Activated T-helper 9 cell treated with anti-CD3 and anti-CD28 coated beads, Interleukin-2, amount 50 U/mL, for 16 hours (primary cell): Measurements from ENCODE around the gene DLEC1.
A peak's percentile ranks its signal among the peaks of the same experiment; 100 is the strongest.
"Not testable (repeated sequence)": the region's sequence is repeated elsewhere in the genome, so short reads cannot be mapped to it uniquely, and the experiment has no call there.

ENCODE experiments used
- DNase-seq: peaks from one replicate; pipeline ENCODE4 v3.0.0-alpha.2; 2020; ENCODE audit warnings: low read depth

Gene DLEC1

DNA sequence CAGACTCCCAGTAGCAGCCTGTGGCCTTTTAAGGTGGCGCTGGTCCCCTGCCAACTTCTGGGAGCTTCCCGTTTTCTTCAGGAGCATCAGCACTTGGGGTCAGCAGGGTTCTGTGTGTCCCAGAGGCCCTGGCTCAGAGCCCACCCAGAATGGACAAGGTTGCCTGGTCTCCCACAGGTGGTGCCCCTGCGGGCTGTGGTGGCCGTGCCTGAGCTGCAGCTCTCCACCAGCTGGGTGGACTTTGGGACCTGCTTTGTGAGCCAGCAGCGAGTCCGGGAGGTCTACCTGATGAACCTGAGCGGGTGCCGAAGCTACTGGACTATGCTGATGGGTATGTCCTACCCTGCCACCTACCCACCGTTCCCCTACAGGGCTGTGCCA lies 82.4 kb downstream of the DLEC1 start:
- no peak for DNase-seq

DNA sequence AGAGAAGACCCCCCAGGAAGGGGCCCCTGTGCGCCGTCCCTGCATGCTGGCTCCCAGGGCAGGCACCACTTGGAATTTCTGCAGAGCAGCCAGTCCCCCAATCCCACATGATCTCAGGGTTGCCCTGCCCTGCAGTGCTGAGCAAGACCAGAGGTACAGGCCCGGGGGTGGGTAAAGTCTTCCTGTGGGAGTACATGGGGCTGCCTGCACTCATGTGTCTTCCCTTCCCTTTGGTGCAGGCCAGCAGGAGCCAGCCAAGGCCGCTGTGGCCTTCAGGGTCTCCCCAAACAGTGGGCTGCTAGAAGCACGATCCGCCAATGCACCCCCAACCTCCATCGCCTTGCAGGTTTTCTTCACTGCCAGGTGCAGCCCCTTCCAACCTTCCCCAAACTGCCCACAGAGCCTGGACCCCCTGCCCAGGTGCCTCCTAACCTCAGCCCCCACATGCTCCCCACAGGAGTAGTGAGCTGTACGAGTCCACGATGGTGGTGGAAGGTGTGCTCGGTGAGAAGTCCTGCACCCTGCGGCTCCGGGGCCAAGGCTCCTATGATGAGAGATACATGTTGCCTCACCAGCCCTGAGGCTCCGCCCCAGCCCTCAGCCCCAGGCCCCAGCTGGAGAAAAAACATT lies 82.9 kb downstream of the DLEC1 start:
- no peak for DNase-seq

DNA sequence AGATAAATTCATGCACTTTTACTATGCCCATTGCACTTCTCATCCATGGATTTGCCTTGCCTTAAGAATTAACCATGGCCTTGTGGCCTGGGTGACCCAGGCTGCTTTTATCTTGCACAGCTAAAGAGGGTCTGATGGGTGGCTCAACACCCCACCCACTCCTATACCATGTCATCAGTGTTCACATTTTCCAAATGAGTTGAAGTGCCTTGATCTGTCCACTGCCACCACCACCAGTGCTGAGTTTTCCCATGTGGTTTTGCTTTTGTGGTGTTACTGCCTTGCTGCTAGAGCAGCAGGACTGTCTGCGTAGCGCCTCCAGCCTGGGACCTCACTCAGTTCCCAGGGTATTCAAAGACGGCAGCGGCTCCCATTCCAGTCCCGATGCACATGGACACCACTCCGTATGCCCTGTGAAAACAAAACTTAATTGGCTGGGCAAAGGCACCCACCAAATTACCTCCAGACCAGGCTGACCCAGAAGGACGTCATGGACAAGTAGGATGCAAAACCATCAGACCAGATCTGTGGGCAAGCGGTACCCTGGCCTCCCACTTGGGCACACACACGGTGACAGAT lies 83.8 kb downstream of the DLEC1 start:
- no peak for DNase-seq

DNA sequence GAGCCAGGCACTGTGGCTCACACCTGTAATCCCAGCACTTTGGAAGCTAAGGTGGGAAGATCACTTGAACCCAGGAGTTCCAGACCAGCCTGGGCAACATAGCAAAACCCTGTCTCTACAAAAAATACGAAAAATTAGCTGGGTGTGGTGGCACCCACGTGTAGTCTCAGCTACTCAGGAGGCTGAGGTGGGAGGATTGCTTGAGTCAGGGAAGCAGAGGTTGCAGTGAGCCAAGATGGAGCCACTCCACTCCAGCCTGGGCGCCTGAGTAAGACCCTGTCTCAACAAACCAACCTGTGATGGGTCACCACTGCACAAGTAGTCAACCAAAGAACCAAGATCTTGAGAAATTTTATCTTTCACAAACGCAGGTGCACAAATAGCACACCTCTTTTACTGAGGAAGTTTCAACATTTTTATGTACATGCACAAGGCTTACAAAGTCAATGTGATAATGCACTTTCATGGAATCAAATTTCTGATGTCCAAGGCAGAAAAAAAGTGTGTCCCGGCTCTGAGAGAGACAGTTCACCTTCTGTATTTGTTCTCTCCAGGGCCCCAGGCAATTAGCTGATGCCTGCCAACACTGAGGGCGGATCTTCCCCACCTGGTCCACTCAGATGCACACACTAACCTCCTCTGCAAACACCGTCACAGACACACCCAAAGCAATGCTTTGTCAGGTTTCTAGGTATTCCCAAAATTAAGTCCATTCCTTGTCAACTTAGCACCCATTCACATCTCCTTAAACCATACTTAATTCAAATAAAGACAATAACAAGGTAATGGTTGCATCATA lies 85.5 kb downstream of the DLEC1 start:
- DNase-seq = no peak

DNA sequence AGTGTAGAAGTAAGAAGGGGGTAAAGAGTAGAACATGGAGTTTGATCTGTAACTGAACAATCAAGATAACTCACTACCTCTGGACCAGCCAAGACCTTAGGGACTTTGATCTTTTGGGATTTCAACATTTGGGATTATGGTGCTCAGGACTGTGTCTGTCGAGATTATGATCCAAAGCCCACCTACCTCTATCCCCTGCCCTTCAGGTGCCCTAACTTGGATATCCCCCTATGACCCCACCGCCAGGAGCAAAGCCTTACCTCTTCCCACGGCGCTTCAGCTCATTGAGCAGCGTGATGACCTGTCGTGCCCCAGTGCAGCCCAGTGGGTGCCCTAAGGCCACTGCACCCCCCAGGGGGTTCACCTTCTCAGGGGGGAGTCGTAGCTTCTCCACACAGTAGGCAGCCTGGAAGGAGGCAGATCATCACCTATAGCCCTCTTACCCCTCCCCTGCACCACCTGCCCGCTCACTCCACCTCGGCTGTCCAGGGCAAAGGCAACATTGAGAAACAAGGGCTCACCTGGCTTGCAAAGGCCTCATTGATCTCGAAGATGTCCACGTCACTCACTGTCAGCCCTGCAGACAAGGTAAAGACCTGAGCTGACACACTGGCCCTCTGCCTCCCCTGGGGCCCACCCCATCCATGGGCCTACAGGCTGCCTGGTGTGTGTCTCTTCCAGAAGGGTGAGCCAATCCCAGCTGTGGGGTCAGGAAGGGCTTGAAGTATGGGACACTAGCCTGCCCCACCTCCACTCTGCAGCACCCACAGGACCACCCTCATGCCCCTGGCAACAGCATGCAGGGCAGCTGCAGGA lies 86.5 kb downstream of the DLEC1 start:
- no peak for DNase-seq

DNA sequence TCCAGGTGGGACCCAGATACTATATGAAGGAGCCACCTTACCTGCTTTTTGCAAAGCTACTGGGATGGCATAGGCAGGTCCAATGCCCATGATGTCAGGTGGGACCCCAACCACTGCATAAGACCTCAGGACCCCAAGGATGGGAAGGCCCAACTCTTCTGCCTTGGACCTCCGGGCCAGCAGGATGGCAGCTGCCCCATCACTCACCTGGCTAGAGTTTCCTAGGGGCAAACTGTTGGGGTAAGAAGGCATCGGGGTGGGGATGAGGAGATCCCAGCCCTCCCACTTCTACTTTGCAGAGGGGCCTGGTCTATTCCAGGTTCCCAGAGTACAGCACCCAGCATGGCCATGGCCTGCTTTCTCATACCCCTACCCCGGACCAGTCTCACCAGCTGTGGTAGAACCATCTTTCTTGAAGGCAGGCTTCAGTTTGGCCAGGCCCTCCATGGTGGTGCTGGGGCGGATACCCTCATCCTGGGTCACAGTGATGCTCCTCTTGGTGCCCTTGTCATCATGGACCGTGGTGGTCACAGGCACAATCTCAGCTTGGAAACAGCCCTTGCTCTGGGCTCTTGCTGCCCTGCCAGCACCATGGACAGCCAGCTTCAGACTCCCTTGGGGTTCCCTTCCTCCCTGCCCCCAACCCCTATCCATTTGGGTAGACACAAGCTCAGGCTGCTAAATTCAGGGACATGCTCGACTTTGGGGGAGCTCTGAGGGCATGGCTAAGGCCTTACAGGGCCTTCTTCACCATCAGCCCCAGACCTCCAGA lies 87.3 kb downstream of the DLEC1 start:
- DNase-seq = no peak

DNA sequence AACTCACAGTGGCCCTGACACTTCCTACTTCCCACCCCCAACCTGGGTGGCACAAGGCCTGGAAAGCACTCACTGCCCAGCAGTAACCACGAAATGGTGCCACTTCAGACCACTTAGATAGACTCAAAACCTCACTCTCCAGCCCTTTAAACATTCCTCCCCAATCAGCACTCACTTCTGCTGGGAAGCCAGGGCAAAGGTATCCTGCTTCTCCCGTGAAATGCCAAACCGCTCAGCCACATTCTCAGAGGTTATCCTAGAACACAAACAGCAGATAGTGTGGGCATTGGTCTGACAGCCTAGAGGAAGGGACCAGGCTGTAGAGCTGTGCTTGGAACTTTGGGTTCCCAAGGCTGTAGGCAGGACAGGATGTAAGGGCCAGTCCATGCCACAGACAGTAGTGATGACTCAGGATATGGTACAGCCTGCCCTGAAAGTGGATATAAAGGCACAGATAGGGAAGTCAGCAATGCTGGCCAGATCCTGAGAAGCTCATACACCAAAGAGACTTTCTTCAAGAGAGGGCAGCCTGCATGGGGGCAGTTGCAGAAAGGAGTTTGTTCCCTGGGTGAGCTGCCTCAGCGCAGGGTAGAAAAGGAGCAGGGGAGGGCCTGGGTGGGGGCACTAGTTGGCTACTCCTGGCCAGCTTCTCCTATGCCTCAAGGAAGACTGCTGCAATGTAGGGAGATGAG lies 88.7 kb downstream of the DLEC1 start:
- DNase-seq = no peak

DNA sequence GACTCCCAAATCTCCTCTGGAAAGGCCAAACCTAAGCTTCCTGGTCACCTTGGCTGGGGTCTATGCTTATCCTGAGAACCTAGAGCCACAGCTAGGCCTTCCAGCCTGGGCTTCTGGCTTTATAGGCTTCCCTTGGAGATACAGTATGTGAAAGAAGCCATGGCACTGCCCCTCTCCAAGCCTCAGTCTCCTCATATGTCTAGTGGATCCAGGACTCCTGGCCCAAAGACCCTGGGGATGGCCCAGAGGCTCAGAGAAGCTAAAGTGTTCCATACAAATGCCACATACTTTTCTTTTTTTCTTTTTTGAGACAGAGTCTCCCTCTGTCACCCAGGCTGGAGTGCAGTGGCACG lies 89.3 kb downstream of the DLEC1 start:
- no peak for DNase-seq

DNA sequence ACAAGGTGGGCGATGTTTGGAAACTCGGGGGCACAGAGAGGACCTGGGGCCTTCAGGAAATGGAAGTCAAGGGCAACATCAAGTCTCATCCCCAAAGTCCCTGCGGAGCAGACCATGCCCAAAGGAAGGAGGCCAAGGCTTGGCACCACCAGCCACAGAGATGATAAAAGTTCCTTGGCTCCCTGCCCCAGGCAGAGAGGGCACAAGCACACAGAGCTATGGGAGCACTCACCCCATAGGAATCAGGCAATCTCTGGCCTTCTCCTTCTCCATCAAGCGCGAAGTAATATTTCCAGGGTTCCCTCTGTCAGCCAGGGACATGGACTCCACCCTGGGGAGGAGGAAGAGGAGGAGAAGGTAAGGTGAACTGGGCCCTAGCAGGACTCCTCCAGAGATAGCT lies 90.0 kb downstream of the DLEC1 start:
- no peak for DNase-seq

DNA sequence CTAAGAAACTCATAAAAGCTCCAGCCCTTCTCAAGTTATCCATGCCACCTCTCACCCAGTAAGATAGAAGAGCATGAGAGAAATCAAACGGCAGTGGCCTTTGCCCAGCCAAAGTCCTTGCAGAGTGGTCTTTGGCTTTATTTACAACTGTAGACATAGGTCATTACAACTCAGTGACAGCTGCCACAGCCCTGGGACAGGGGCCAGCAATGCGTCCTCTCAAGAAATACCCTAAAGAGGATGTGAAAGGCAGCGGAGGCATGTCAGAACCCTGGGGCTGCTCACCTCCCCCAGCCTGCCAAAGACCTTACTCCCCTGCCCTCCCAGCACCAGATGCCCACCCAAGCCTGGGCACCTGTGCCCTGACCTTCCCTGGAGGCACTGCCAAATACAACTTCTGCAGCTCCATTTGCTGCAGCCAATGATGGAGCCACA lies 91.6 kb downstream of the DLEC1 start:
- DNase-seq = no peak

DNA sequence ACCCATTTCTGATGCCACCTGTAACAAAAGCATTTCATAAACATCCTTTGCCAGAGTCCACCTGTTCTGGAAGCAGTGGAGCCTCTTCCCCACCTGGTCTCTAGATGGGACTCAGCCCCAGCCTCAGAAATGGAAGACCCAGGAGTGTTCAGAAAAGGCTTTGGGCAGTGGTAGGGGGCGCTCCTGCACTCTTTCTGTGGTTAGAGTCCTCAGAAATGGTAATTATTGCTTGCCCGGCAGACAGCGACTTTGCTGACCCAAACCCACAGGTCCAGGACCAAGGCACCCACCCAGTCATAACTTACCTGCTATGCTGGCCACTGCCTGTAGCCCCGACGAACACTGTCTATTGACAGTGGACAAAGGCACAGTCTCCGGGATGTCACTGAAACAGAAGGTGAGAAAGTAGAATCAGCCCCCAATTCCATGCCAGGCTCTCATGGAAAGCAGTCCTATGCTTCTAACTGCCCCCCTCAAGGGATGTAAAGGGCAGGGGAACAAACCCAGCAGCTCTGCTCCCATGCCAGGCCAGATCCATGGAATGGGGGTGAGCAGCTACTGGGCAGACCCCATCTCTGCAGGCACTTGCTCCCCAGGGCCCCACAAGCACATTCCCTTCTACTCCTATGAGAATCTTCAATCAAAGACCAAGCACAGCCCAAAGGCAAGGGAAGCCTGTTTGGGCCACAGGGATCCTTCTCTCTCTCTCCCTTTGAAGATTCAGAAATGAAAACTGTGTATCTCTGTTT lies 92.8 kb downstream of the DLEC1 start:
- no peak for DNase-seq

DNA sequence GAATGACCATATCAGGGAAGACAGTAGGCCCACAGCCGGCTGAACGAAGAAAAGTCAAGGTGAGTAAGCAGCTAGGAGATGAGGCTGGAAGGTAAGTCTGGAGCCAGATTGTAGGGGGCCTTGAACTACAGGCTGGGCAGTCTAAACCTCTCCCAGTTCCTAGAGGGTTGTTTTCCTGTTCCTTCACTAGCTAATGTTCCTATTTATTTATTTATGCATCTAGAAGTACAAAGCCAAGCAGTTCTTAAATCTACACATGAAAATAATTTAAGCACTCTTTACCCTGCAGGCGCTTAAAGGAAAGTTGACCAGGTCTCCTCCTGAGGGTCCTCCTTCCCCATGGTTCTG lies 94.2 kb downstream of the DLEC1 start:
- DNase-seq = no peak

DNA sequence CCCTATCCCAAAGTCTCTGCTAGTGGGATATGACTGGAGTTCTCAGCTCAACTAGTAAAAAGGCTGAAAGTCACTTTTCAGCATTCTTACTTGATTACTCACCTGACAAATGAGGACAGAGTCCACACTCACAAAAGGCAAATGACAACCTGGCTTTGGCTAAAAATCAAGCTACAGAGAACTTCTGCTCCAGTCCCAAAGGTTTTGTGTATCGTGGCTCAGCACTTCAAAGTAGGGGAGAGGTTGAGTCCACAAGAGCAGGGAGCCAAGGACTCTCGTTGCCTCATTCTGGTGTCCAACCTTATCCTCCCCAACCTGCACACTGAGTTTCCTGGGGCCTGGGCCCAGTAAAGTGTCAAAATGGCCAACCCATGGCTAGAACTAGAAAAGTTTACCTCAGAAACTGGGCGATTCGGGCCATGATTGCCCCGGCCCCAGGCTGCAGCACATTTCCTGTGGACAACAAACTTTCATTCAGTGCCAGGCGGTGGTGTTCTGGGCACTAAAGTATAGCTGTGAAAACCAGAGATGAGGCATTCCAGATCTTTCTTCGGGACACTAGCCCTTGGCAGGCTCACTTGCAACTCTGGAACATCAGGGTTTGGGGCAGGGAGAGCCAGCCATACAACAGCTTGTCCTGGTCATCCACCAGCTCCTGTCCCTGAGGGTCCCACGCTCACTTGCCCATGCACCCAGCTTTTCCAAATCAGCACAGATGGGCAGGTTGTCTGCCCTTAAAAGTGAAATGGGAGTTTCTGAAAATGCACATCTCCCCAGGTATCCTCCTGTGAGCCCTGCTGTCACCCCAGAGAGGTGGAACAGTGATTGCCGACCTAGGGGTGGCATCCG lies 94.8 kb downstream of the DLEC1 start:
- no peak for DNase-seq

DNA sequence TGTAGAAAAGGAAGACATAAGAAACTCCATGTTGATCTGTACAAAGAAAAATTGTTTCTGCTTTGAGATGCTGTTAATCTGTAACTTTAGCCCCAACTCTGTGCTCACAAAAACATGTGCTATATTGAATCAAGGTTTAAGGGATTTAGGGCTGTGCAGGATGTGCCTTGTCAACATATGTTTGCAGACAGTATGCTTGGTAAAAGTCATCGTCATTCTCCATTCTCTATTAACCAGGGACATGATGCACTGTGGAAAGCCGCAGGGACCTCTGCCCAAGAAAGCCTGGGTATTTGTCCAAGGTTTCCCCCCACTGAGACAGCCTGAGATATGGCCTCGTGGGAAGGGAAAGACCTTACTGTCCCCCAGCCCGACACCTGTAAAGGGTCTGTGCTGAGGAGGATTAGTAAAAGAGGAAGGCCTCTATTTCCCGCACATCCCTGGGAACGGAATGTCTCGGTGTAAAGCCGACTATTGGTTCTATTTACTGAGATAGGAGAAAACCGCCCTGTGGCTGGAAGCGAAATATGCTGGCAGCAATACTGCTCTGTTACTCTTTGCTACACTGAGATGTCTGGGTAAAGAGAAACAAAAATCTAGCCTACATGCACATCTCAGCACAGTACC lies 95.6 kb downstream of the DLEC1 start:
- DNase-seq = not testable (repeated sequence)

DNA sequence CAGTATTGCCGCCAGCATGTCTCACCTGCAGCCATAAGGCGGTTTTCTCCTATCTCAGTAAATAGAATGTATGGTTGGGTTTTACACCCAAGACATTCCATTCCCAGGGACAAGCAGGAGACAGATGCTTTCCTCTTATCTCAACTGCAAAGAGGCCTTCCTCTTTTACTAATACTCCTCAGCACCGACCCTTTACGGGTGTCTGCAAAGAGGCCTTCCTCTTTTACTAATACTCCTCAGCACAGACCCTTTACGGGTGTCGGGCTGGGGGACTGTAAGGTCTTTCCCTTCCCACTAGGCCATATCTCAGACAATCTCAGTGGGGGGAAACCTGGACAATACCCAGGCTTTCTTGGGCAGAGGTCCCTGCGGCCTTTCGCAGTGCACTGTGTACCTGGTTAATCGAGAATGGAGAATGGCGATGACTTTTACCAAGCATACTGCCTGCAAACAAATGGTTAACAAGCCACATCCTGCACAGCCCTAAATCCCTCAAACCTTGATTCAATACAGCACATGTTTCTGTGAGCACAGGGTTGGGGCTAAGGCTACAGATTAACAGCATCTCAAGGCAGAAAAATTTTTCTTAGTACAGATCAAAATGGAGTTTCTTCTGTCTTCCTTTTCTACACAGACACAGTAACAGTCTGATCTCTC lies 96.7 kb downstream of the DLEC1 start:
- not testable (repeated sequence) for DNase-seq

DNA sequence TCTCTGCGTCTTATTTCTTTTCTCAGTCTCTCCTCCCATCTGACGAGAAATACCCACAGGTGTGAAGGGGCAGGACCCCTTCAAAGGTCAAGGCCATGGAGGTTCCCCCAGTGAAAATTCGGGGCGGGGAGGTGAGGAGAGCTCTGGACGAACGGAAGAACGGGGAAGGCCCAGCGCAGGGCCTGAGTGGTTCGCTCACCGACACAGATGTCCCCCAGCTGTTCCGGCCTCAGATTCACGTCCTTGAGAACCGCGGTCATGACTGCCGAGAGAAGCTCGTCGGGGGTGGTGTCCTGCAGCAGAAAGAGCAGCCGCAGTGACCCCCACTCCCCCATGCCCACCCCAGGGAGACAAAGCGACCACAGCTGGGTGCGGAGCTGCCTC lies 97.4 kb downstream of the DLEC1 start:
- no peak for DNase-seq

DNA sequence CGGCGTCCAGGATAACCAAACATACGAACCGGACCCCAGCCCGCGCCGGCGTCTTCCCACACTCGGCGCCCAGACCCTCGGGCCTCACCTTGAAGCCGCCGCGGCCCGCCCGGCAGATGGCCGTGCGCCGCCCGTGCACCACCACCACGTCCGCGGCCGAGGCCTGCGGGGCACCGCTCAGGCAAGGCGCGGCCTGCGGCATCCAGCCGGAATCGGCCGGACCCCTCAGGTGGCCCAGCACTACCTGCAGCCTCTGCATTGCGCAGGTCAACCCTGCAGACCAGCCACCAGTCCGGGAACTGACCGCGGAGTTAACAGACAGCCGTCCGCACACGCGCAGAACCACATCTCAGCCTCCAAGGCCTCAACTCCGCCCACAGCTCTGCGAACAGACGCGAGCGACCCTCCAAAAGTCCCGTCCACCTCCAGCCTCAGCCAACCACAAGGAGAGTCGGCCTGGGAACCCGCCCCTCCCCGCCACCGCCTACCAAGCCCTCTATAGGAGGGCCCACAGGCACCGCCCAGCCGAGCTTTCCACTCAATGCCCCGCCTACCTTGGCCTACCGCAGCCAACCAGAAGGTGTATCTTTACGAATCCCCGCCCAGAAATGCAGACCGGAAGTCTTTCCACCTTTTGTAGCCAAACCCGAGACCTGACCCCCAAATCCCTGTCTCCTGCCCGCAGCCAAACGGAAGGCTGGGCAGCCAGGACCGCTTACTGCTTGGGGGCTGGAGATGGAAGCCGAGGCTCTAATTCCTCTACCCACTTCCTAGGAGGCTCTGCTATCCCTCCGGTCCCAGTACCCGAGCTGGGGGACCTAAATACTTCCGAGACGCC lies 98.0 kb downstream of the DLEC1 start, which contains the start of gene ACAA1:
TSS of gene ACAA1 (minus strand) at position 351 of the 838 bp plus-strand sequence. CDS start at position 259, 92 bp downstream.
- DNase-seq = peak; percentile 97
